Measurements from ENCODE around the gene DEFB116.
"Not testable (repeated sequence)": the region's sequence is repeated elsewhere in the genome, so short reads cannot be mapped to it uniquely, and the experiment has no call there.

Gene DEFB116

GRCh38 chr20:31308535-31309162, at the start of gene DEFB116:
DEFB116 (minus strand) TSS chr20:31308585; CDS start chr20:31308585, 0 bp downstream.
- DNase-seq, result no peak

GRCh38 chr20:31355981-31356380, 47.6 kb upstream of the DEFB116 start:
- DNase-seq, result no peak

DNA sequence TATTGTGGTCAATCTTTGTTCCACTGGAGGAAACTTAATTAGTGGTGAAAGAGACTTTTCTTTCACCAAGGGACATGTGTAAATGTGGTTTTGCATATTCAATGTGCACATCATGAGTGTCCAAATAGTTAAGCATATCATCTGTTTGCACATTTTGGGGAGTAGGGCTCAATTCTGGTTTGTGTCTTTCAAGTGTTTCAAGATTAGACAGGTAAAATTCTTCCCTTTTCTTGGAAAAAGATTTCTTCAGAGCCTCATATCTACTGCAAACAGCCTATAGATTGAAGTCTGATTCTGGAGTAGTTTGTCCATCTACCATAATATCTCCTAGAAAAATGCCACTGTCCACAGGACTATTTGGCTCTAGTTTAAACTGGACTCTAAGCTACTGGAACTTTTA, 33.1 kb upstream of the DEFB116 start:
- no peak for DNase-seq

DNA sequence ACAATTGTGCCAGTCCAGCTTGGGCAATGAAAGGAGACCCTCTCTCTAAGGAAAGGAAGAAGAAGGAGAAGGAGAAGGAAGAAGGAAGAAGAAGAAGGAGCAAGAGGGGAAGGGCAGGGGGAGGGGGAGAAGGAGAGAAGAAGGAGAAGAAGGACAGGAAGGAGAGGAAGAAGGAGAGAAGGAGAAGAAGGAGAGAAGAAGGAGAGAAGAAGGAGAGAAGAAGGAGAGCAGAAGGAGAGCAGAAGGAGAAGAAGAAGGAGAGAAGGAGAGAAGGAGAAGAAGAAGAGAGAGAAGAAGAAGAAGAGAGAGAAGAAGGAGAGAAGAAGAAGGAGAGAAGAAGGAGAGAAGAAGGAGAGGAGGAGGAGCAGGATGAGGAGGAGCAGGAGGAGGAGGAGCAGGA, 22.5 kb upstream of the DEFB116 start:
- DNase-seq, result no peak

DNA sequence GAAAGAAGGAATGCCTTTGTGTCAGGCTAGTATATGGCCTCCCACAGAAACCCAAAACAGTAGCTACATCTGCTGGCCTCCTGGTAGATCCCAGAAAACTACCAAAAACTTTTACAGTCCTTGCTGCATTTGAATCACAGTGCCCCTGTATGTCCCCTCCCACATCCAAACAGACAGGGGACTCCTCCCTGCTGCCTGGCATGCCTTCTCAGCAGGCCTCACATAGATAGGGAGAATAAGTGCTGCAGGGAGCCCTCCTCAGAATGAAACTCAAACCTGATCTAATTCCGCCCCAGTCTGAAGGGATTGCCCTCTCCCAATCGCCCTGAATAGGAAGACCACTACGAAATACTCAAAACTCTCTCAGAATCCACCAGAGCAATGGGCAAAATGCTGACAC, 14.1 kb upstream of the DEFB116 start:
- no peak for DNase-seq

GRCh38 chr20:31284964-31285363, 23.4 kb downstream of the DEFB116 start:
- DNase-seq, result not testable (repeated sequence)

DNA sequence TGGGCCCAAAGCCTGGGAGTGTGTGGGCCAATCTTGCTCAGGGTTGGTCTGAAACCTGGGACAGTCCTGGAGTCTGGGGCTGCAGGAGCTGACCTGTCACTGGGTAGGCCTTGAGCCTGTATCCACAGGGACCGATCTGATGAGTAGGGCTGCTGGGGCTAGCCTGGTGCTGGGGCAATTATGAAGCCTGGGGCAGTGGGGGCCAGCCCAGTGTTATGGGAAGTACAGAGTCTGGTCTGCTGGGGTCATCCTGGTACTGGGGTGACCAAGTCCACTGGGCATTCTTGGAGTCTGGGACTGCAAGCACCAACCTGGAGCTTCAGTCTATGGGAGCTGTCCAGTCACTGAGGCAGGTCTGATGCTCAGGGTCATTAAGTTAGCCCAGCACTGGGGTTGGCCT, 30.2 kb downstream of the DEFB116 start:
- DNase-seq, result no peak

GRCh38 chr20:31274441-31274840, 33.9 kb downstream of the DEFB116 start:
- no peak for DNase-seq

GRCh38 chr20:31260326-31260932, 48.0 kb downstream of the DEFB116 start:
- peak; percentile 9 for DNase-seq

DNA sequence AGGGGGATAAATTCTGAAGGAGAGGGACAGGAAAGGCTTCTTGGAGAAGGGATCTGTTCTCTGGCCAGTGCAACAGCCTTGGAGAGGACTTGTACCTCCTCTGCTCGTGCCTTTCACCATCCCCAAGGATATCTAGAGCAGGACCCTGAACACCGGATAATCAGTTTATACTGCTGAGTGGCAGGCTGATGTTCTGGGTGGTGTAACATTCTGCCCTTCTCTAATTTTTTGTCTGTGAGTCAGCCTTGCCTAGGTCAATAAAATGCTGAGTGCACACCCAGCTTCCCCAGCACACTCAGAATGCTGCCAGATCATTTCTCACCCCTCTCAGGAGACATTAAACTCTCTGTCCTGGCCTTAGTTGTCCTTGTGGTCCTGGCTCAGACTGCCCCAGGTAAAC, 51.0 kb downstream of the DEFB116 start, which contains the start of gene DEFB115:
DEFB115 (plus strand) TSS at position 301 of the 400 bp plus-strand sequence; CDS start at position 301, 0 bp downstream.
- no peak for DNase-seq

DNA sequence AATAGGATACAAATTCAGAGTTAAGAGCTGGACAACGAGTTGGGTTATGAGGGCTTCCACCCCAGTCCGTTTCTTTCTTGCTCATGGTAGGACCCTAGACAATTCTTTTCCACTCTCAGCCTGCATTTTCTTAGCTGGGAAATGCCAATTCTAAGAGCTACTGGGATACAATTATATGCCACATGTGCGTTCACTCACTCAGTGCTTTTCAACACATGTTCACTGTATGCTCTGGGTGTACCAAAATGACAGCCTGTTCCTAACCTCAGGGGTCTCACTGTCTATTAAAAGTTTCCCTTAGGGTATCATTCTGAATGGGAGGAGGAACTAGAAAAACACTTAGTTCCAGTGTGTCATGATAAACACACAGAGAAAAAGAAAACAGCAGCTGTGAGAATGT, 51.4 kb downstream of the DEFB116 start:
- DNase-seq, result no peak
